ENCODE measurements around the gene PACS2.
"Not testable (repeated sequence)": the region's sequence is repeated elsewhere in the genome, so short reads cannot be mapped to it uniquely, and the experiment has no call there.

PACS2 gene

GRCh38 chr14:105325716-105326567 lies 11.4 kb downstream of the PACS2 start:
- Histone ChIP-seq H3K4me1 (ENCODE audit: insufficient read depth, low read length) (peaks cover 47% of the 10 kb centered on the region), H3K4me3 (ENCODE audit: low read length) (no peak overlapping the region), H3K27me3 (ENCODE audit: insufficient read depth, low read length) (no peaks in the 10 kb centered on the region), H3K36me3 (ENCODE audit: insufficient read depth, low read length) (no peaks in the 10 kb centered on the region), H2AFZ (ENCODE audit: low read depth, low read length) (no peak overlapping the region), H3K9me3 (ENCODE audit: low read length) (peaks cover 4% of the 10 kb centered on the region)

- H2AFZ ChIP-seq (ENCODE audit: low read depth, low read length): no peak overlapping the region
- H3K4me3 ChIP-seq (ENCODE audit: low read length): no peak overlapping the region
- no peaks in the 10 kb centered on the region for H3K36me3 ChIP-seq (ENCODE audit: insufficient read depth, low read length)
- H3K4me1 ChIP-seq (ENCODE audit: insufficient read depth, low read length): peaks cover 47% of the 10 kb centered on the region
- peaks cover 4% of the 10 kb centered on the region for H3K9me3 ChIP-seq (ENCODE audit: low read length)
- no peaks in the 10 kb centered on the region for H3K27me3 ChIP-seq (ENCODE audit: insufficient read depth, low read length)
These were observed 12.0 kb downstream of the PACS2 start for GRCh38 chr14:105326568-105326867.

GRCh38 chr14:105326891-105327694 lies 12.5 kb downstream of the PACS2 start:
- Histone ChIP-seq H3K4me1 (ENCODE audit: insufficient read depth, low read length) (peaks cover 47% of the 10 kb centered on the region), H2AFZ (ENCODE audit: low read depth, low read length) (no peak overlapping the region), H3K4me3 (ENCODE audit: low read length) (no peak overlapping the region), H3K9me3 (ENCODE audit: low read length) (peaks cover 4% of the 10 kb centered on the region), H3K36me3 (ENCODE audit: insufficient read depth, low read length) (no peaks in the 10 kb centered on the region), H3K27me3 (ENCODE audit: insufficient read depth, low read length) (no peaks in the 10 kb centered on the region)

- H3K4me3 ChIP-seq (ENCODE audit: low read length); H3K9me3 ChIP-seq (ENCODE audit: low read length); H3K36me3 ChIP-seq (ENCODE audit: insufficient read depth, low read length); H3K27me3 ChIP-seq (ENCODE audit: insufficient read depth, low read length); H2AFZ ChIP-seq (ENCODE audit: low read depth, low read length): not testable (repeated sequence)
- H3K4me1 ChIP-seq (ENCODE audit: insufficient read depth, low read length): peaks cover 47% of the 10 kb centered on the region
These were observed 13.1 kb downstream of the PACS2 start for GRCh38 chr14:105327695-105328045.

- Histone ChIP-seq H3K4me3 (ENCODE audit: low read length) (no peak overlapping the region), H3K36me3 (ENCODE audit: insufficient read depth, low read length) (no peaks in the 10 kb centered on the region), H3K9me3 (ENCODE audit: low read length) (peaks cover 4% of the 10 kb centered on the region), H3K4me1 (ENCODE audit: insufficient read depth, low read length) (peaks cover 46% of the 10 kb centered on the region), H3K27me3 (ENCODE audit: insufficient read depth, low read length) (no peaks in the 10 kb centered on the region), H2AFZ (ENCODE audit: low read depth, low read length) (no peak overlapping the region)
These were observed 13.6 kb downstream of the PACS2 start for GRCh38 chr14:105328070-105328677.

- H3K36me3 ChIP-seq (ENCODE audit: insufficient read depth, low read length): no peaks in the 10 kb centered on the region
- no peak overlapping the region for H2AFZ ChIP-seq (ENCODE audit: low read depth, low read length)
- no peak overlapping the region for H3K4me3 ChIP-seq (ENCODE audit: low read length)
- H3K9me3 ChIP-seq (ENCODE audit: low read length): peaks cover 4% of the 10 kb centered on the region
- H3K4me1 ChIP-seq (ENCODE audit: insufficient read depth, low read length): peaks cover 39% of the 10 kb centered on the region
- no peaks in the 10 kb centered on the region for H3K27me3 ChIP-seq (ENCODE audit: insufficient read depth, low read length)
These were observed 14.3 kb downstream of the PACS2 start for GRCh38 chr14:105328678-105329390.

GRCh38 chr14:105329411-105330150 lies 15.0 kb downstream of the PACS2 start:
- Histone ChIP-seq H3K9me3 (ENCODE audit: low read length) (peaks cover 4% of the 10 kb centered on the region), H3K36me3 (ENCODE audit: insufficient read depth, low read length) (no peaks in the 10 kb centered on the region), H3K4me3 (ENCODE audit: low read length) (no peak overlapping the region), H2AFZ (ENCODE audit: low read depth, low read length) (no peak overlapping the region), H3K4me1 (ENCODE audit: insufficient read depth, low read length) (peaks cover 35% of the 10 kb centered on the region), H3K27me3 (ENCODE audit: insufficient read depth, low read length) (no peaks in the 10 kb centered on the region)

- Histone ChIP-seq H3K4me1 (ENCODE audit: insufficient read depth, low read length) (peaks cover 32% of the 10 kb centered on the region), H3K27me3 (ENCODE audit: insufficient read depth, low read length) (no peaks in the 10 kb centered on the region), H3K36me3 (ENCODE audit: insufficient read depth, low read length) (no peaks in the 10 kb centered on the region), H2AFZ (ENCODE audit: low read depth, low read length) (no peak overlapping the region), H3K9me3 (ENCODE audit: low read length) (peaks cover 4% of the 10 kb centered on the region), H3K4me3 (ENCODE audit: low read length) (no peak overlapping the region)
These were observed 15.9 kb downstream of the PACS2 start for GRCh38 chr14:105330491-105330895.

- Histone ChIP-seq H3K4me1 (ENCODE audit: insufficient read depth, low read length) (peaks cover 24% of the 10 kb centered on the region), H3K36me3 (ENCODE audit: insufficient read depth, low read length) (no peaks in the 10 kb centered on the region), H3K27me3 (ENCODE audit: insufficient read depth, low read length) (no peaks in the 10 kb centered on the region), H2AFZ (ENCODE audit: low read depth, low read length) (no peak overlapping the region), H3K4me3 (ENCODE audit: low read length) (no peak overlapping the region), H3K9me3 (ENCODE audit: low read length) (peaks cover 4% of the 10 kb centered on the region)
These were observed 17.2 kb downstream of the PACS2 start for GRCh38 chr14:105331575-105332349.

GRCh38 chr14:105332350-105332874 lies 17.9 kb downstream of the PACS2 start:
- Histone ChIP-seq H3K27me3 (ENCODE audit: insufficient read depth, low read length) (no peaks in the 10 kb centered on the region), H3K36me3 (ENCODE audit: insufficient read depth, low read length) (no peaks in the 10 kb centered on the region), H3K4me3 (ENCODE audit: low read length) (no peak overlapping the region), H3K9me3 (ENCODE audit: low read length) (peaks cover 6% of the 10 kb centered on the region), H3K4me1 (ENCODE audit: insufficient read depth, low read length) (peaks cover 18% of the 10 kb centered on the region), H2AFZ (ENCODE audit: low read depth, low read length) (no peak overlapping the region)

GRCh38 chr14:105333020-105333490 lies 18.5 kb downstream of the PACS2 start:
- H3K4me3 ChIP-seq (ENCODE audit: low read length): no peak overlapping the region
- H3K4me1 ChIP-seq (ENCODE audit: insufficient read depth, low read length): peaks cover 13% of the 10 kb centered on the region
- no peak overlapping the region for H2AFZ ChIP-seq (ENCODE audit: low read depth, low read length)
- no peaks in the 10 kb centered on the region for H3K36me3 ChIP-seq (ENCODE audit: insufficient read depth, low read length)
- peaks cover 6% of the 10 kb centered on the region for H3K9me3 ChIP-seq (ENCODE audit: low read length)
- H3K27me3 ChIP-seq (ENCODE audit: insufficient read depth, low read length): no peaks in the 10 kb centered on the region
